Neuronal stem cell (in vitro differentiated cells): ENCODE results near the gene NIPSNAP2.
"Not testable (repeated sequence)": the region's sequence is repeated elsewhere in the genome, so short reads cannot be mapped to it uniquely, and the experiment has no call there.

Source experiments
- DNase-seq: peaks from one replicate; pipeline ENCODE4 v3.0.0-alpha.2; 2013; ENCODE audit warnings: low spot score
- H2AFZ ChIP-seq: one replicate; pipeline ENCODE4 v1.6.1; 2013; ENCODE audit warnings: mild to moderate bottlenecking, low read length, inconsistent platforms
- H2AK5ac ChIP-seq: 2 replicates; pipeline ENCODE4 v1.6.1; 2013; ENCODE audit warnings: low read depth, mild to moderate bottlenecking, inconsistent platforms, low read length, moderate library complexity, mixed read lengths
- H2BK120ac ChIP-seq: 2 replicates; pipeline ENCODE4 v1.6.1; 2013; ENCODE audit warnings: low read depth, mild to moderate bottlenecking, inconsistent platforms, low read length, moderate library complexity, mixed read lengths
- H2BK12ac ChIP-seq: one replicate; pipeline ENCODE4 v1.6.1; 2013; ENCODE audit warnings: low read length, inconsistent platforms
- H2BK15ac ChIP-seq: 2 replicates; pipeline ENCODE4 v1.6.1; 2013; ENCODE audit warnings: mild to moderate bottlenecking, low read length, inconsistent platforms, mixed read lengths
- H2BK5ac ChIP-seq: one replicate; pipeline ENCODE4 v1.6.1; 2013; ENCODE audit warnings: inconsistent platforms, mild to moderate bottlenecking, low read length, moderate library complexity
- H3K14ac ChIP-seq: one replicate; pipeline ENCODE4 v1.6.1; 2013; ENCODE audit warnings: low read length, inconsistent platforms
- H3K18ac ChIP-seq: 2 replicates; pipeline ENCODE4 v1.6.1; 2013; ENCODE audit warnings: low read length, inconsistent platforms
- H3K23ac ChIP-seq: 2 replicates; pipeline ENCODE4 v1.6.1; 2013; ENCODE audit warnings: low read depth, mild to moderate bottlenecking, mixed read lengths, low read length, inconsistent platforms; ENCODE audit not compliant: poor library complexity
- H3K27ac ChIP-seq: replicated peaks from 3 replicates; pipeline ENCODE4 v1.5.1; 2013; ENCODE audit warnings: low read length, inconsistent platforms
- H3K27me3 ChIP-seq, 3 experiments: 2 replicates each; pipeline ENCODE4 v1.6.1; 2013; ENCODE audit warnings: low read length in 3 of 3, mild to moderate bottlenecking in 2 of 3, inconsistent platforms in 1 of 3, low read depth in 1 of 3, mixed read lengths in 1 of 3, moderate library complexity in 1 of 3; ENCODE audit not compliant: control insufficient read depth in 3 of 3, insufficient read depth in 3 of 3
- H3K36me3 ChIP-seq, 2 donors: replicated peaks in 1 of 2; 2 replicates each; pipeline ENCODE4 v1.6.1; 2013; ENCODE audit warnings: low read length in 2 of 2; ENCODE audit not compliant: control insufficient read depth in 2 of 2, insufficient read depth in 2 of 2
- H3K4ac ChIP-seq: 2 replicates; pipeline ENCODE4 v1.6.1; 2013; ENCODE audit warnings: inconsistent platforms, mild to moderate bottlenecking, low read length, moderate library complexity
- H3K4me1 ChIP-seq, 2 donors: 1 replicate in 1 of 2; 2 replicates in 1 of 2; pipeline ENCODE4 v1.6.1; 2013; ENCODE audit warnings: low read length in 2 of 2, low read depth in 1 of 2; ENCODE audit not compliant: control insufficient read depth in 2 of 2, insufficient read depth in 1 of 2
- H3K4me2 ChIP-seq: one replicate; pipeline ENCODE4 v1.6.1; 2013; ENCODE audit warnings: mild to moderate bottlenecking, low read length, inconsistent platforms; ENCODE audit not compliant: insufficient read depth, poor library complexity, severe bottlenecking
- H3K4me3 ChIP-seq, 2 donors: 2 replicates each; pipeline ENCODE4 v1.5.1; 2013; ENCODE audit warnings: low read length in 2 of 2, mild to moderate bottlenecking in 2 of 2, inconsistent platforms in 1 of 2, moderate library complexity in 1 of 2
- H3K79me1 ChIP-seq: one replicate; pipeline ENCODE4 v1.6.1; 2013; ENCODE audit warnings: low read depth, mild to moderate bottlenecking, inconsistent platforms, low read length, moderate library complexity
- H3K9ac ChIP-seq: one replicate; pipeline ENCODE4 v1.6.1; 2013; ENCODE audit warnings: mild to moderate bottlenecking, low read depth, low read length, inconsistent platforms; ENCODE audit not compliant: poor library complexity
- H3K9me3 ChIP-seq, 2 donors: replicated peaks in 1 of 2; 2 replicates each; pipeline versions ENCODE3 to v1.6.1; 2013; ENCODE audit warnings: low read length in 2 of 2, mild to moderate bottlenecking in 2 of 2, inconsistent platforms in 1 of 2, low read depth in 1 of 2, mixed read lengths in 1 of 2, moderate library complexity in 1 of 2; ENCODE audit not compliant: control insufficient read depth in 2 of 2, insufficient read depth in 1 of 2
- H4K8ac ChIP-seq: one replicate; pipeline ENCODE4 v1.6.1; 2013; ENCODE audit warnings: low read depth, mild to moderate bottlenecking, inconsistent platforms, low read length, moderate library complexity
- H4K91ac ChIP-seq: one replicate; pipeline ENCODE4 v1.6.1; 2013; ENCODE audit warnings: low read length, low read depth, mild to moderate bottlenecking, inconsistent platforms; ENCODE audit not compliant: poor library complexity
- WGBS, 2 donors: extraction: QIAGEN DNeasy Blood & Tissue Kit; methylation state at CpG; one replicate each; pipeline ENCODE4 v1.1.7; 2013; ENCODE audit warnings: missing lambda C conversion rate in 2 of 2, mixed read lengths in 1 of 2; ENCODE audit not compliant: insufficient read length in 2 of 2, insufficient replicate concordance in 1 of 2; ENCODE audit errors: extremely low coverage in 2 of 2; 5-methylcytosine and 5-hydroxymethylcytosine counted together

NIPSNAP2 gene

GRCh38 chr7:56007891-56008290 is 43.5 kb downstream of the NIPSNAP2 start:
- Histone ChIP-seq H3K14ac (no peak overlapping the region), H3K36me3 (peaks cover 2 to 28% of the 10 kb centered on the region in 2 donors), H3K27me3 (no peaks in the 10 kb centered on the region), H3K9ac (no peak overlapping the region), H2AK5ac (no peak overlapping the region), H3K27ac (no peak overlapping the region), H3K9me3 (no peaks in the 10 kb centered on the region), H4K8ac (no peak overlapping the region), H3K79me1 (no peaks in the 10 kb centered on the region), H3K23ac (no peak overlapping the region), H3K4me1 (peaks cover 0 to 3% of the 10 kb centered on the region in 2 donors), H2AFZ (peak overlapping the region; percentile 1), H3K18ac (no peak overlapping the region), H2BK5ac (no peak overlapping the region), H3K4me2 (no peak overlapping the region), H3K4ac (no peak overlapping the region), H2BK120ac (no peak overlapping the region), H4K91ac (no peak overlapping the region), H2BK12ac (no peak overlapping the region), H2BK15ac (no peak overlapping the region), H3K4me3 (no peak overlapping the region)
- no CpG with 5 or more reads among the region's 9 CpGs for WGBS, 2 donors
- DNase-seq = no peak

DNA sequence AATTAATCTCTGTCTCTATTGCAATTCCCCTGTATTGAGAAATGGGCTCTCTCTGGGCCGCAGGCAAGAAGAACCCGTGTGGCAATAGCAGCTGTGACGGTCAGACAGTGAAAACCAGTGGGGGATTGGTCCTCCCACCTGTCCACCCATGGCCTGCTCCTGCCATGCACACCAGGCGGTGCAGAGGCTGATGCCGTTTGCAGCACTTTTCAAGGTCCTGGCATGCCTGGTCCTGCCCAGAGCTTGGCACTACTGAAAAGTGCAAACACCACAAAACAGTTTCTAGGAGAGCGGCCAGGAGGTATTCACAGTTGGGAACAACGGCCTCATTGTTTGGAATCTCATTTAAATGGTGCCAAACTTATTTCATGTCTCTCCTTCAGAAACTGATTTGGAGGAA is 45.3 kb downstream of the NIPSNAP2 start:
- no peaks in the 10 kb centered on the region for H3K79me1 ChIP-seq
- no peaks in the 10 kb centered on the region for H3K9me3 ChIP-seq
- H2BK15ac ChIP-seq = no peak overlapping the region
- no peak overlapping the region for H3K27ac ChIP-seq
- H2BK120ac ChIP-seq = no peak overlapping the region
- H3K36me3 ChIP-seq = peaks cover 5 to 46% of the 10 kb centered on the region in 2 donors
- no peak overlapping the region for H3K23ac ChIP-seq
- no peak overlapping the region for H3K4ac ChIP-seq
- no peak overlapping the region for H4K8ac ChIP-seq
- no peak overlapping the region for H2BK12ac ChIP-seq
- no peaks in the 10 kb centered on the region for H3K27me3 ChIP-seq
- no peak overlapping the region for H2AFZ ChIP-seq
- H3K4me2 ChIP-seq = no peak overlapping the region
- H3K4me1 ChIP-seq = peaks cover 0 to 3% of the 10 kb centered on the region in 2 donors
- H2AK5ac ChIP-seq = no peak overlapping the region
- peak overlapping the region; percentile 52 for H3K18ac ChIP-seq
- H3K4me3 ChIP-seq = no peak overlapping the region
- no peak overlapping the region for H3K14ac ChIP-seq
- WGBS, 2 donors = no CpG with 5 or more reads among the region's 7 CpGs
- no peak overlapping the region for H4K91ac ChIP-seq
- no peak overlapping the region for H2BK5ac ChIP-seq
- no peak overlapping the region for H3K9ac ChIP-seq
- no peak for DNase-seq

GRCh38 chr7:56017015-56017414 is 52.6 kb downstream of the NIPSNAP2 start:
- not testable (repeated sequence) for H4K8ac ChIP-seq, DNase-seq, H3K4me3 ChIP-seq, H3K23ac ChIP-seq, H2BK15ac ChIP-seq, H3K14ac ChIP-seq, H3K79me1 ChIP-seq, H2BK120ac ChIP-seq, H2AK5ac ChIP-seq, H3K9me3 ChIP-seq, H3K9ac ChIP-seq, H3K18ac ChIP-seq, H2BK12ac ChIP-seq, H2BK5ac ChIP-seq, H4K91ac ChIP-seq, H2AFZ ChIP-seq, H3K4me1 ChIP-seq, H3K27ac ChIP-seq, H3K4me2 ChIP-seq, H3K27me3 ChIP-seq, H3K4ac ChIP-seq
- WGBS, 2 donors = no CpG with 5 or more reads among the region's 3 CpGs
- peaks cover 14 to 89% of the 10 kb centered on the region in 2 donors for H3K36me3 ChIP-seq

DNA sequence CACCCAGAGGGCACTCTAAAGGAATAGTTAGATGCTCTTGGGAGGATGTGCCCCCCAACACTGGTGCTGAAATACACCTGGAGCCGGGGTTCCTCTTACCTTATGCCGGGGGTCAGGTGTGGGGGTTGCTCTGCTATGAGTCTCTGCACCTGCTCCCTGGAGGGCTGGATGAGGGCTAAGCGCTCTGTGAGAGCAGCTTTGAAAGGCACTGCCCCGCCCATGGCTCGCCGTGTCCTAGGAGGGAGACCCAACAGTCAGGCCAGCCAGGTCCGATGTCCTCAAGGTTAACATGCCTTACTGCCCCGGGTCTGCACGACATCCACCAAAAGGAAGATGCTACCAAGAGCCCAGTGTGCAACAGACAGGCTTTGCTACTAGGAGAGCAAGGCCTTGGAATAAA is 55.1 kb downstream of the NIPSNAP2 start:
- no peak overlapping the region for H2BK120ac ChIP-seq
- H3K79me1 ChIP-seq = no peaks in the 10 kb centered on the region
- H3K9me3 ChIP-seq = no peaks in the 10 kb centered on the region
- H2AFZ ChIP-seq = no peak overlapping the region
- peaks cover 11 to 85% of the 10 kb centered on the region in 2 donors for H3K36me3 ChIP-seq
- no peak overlapping the region for H3K4ac ChIP-seq
- WGBS, 2 donors = no CpG with 5 or more reads among the region's 9 CpGs
- no peaks in the 10 kb centered on the region for H3K4me1 ChIP-seq
- no peak overlapping the region for H2BK5ac ChIP-seq
- no peak overlapping the region for H3K4me2 ChIP-seq
- no peak overlapping the region for H2AK5ac ChIP-seq
- H3K9ac ChIP-seq = no peak overlapping the region
- H4K91ac ChIP-seq = no peak overlapping the region
- no peak overlapping the region for H2BK12ac ChIP-seq
- no peak overlapping the region for H3K14ac ChIP-seq
- no peak for DNase-seq
- no peak overlapping the region for H3K18ac ChIP-seq
- no peak overlapping the region for H3K23ac ChIP-seq
- H4K8ac ChIP-seq = no peak overlapping the region
- no peaks in the 10 kb centered on the region for H3K27me3 ChIP-seq
- H2BK15ac ChIP-seq = no peak overlapping the region
- no peak overlapping the region for H3K4me3 ChIP-seq
- H3K27ac ChIP-seq = no peak overlapping the region
